ENCODE measurements around the gene KDM6B. TPM values are rescaled to one million over a fixed set of nuclear protein-coding genes. Genes with fewer than 3 reads are reported as not detected.

The KDM6B gene
- polyA plus RNA-seq, 3 donors, result 4.6 to 44.6 (median 21.6) TPM

DNA sequence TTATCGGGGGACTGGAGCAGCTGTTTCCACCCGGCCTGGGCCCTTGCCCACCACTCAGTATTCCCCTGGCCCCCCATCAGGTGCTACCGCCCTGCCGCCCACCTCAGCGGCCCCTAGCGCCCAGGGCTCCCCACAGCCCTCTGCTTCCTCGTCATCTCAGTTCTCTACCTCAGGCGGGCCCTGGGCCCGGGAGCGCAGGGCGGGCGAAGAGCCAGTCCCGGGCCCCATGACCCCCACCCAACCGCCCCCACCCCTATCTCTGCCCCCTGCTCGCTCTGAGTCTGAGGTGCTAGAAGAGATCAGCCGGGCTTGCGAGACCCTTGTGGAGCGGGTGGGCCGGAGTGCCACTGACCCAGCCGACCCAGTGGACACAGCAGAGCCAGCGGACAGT is 14.7 kb downstream of the KDM6B start:
- WGBS, 3 donors, result 92 to 94% (median 94%) methylated on average over 21 of the region's 21 CpGs
- no peak overlapping the region for H3K27ac ChIP-seq (ENCODE audit: low read depth, low read length)

- 88 to 89% (median 89%) methylated on average over 30 to 35 of the region's 35 CpGs for WGBS, 3 donors
- no peak overlapping the region for H3K27ac ChIP-seq (ENCODE audit: low read depth, low read length)
Observed at GRCh38 chr17:7849130-7849750, 15.2 kb downstream of the KDM6B start.

GRCh38 chr17:7849751-7850504 is 15.9 kb downstream of the KDM6B start:
- no peak overlapping the region for H3K27ac ChIP-seq (ENCODE audit: low read depth, low read length)
- 83 to 89% (median 89%) methylated on average over 12 of the region's 12 CpGs for WGBS, 3 donors

DNA sequence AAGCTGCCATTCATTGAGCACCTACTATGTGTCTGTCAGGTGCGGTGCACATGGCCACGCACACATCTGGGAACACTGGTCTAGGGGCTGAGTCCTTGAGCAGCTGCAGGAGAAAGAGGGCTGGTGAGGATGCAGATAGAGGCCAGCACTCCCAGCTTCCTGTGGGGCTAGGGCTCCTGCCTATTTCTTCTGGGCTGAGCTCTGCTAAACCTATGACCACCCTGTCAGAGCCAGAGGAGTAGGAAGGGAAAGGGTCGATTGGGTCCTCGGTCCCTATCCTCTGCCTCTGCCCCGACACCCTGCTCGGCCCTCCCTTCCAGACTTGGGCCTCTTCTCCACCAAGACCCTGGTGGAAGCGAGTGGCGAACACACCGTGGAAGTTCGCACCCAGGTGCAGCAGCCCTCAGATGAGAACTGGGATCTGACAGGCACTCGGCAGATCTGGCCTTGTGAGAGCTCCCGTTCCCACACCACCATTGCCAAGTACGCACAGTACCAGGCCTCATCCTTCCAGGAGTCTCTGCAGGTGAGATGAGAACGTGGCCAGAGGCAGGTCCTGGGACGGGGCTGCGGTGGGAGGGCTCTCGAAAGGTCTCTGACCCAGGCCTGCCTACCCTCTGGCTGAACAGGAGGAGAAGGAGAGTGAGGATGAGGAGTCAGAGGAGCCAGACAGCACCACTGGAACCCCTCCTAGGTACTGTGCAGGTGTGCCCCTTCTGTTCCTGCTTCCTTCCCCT is 16.9 kb downstream of the KDM6B start:
- WGBS, 3 donors, result 85 to 93% (median 89%) methylated on average over 14 to 17 of the region's 17 CpGs
- H3K27ac ChIP-seq (ENCODE audit: low read depth, low read length), result no peak overlapping the region

GRCh38 chr17:7851438-7852261 is 17.6 kb downstream of the KDM6B start:
- WGBS, 3 donors, result 13 to 24% (median 21%) methylated on average over 59 to 60 of the region's 60 CpGs
- no peak overlapping the region for H3K27ac ChIP-seq (ENCODE audit: low read depth, low read length)

DNA sequence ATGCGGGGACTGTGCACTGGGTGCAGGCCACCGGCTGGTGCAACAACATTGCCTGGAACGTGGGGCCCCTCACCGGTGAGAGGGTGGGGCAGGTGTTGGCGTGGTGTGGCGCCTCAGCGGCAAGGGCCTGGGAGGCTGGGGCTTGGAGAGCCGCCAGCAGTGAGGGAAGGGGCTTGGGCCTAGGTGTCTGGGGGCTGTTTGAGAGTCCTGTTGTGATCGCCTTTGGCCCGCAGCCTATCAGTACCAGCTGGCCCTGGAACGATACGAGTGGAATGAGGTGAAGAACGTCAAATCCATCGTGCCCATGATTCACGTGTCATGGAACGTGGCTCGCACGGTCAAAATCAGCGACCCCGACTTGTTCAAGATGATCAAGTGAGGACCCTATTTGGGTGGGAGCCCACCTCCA is 18.2 kb downstream of the KDM6B start:
- WGBS, 3 donors, result 51 to 76% (median 75%) methylated on average over 20 of the region's 20 CpGs
- H3K27ac ChIP-seq (ENCODE audit: low read depth, low read length), result no peak overlapping the region

- no peak overlapping the region for H3K27ac ChIP-seq (ENCODE audit: low read depth, low read length)
- WGBS, 3 donors, result 85 to 89% (median 88%) methylated on average over 42 to 51 of the region's 51 CpGs
Observed at GRCh38 chr17:7852919-7853690, 19.1 kb downstream of the KDM6B start.

- 78 to 90% (median 86%) methylated on average over 21 of the region's 21 CpGs for WGBS, 3 donors
- H3K27ac ChIP-seq (ENCODE audit: low read depth, low read length), result no peak overlapping the region
Observed at GRCh38 chr17:7853691-7854038, 19.6 kb downstream of the KDM6B start.

- no peak overlapping the region for H3K27ac ChIP-seq (ENCODE audit: low read depth, low read length)
- 70 to 78% (median 75%) methylated on average over 31 of the region's 31 CpGs for WGBS, 3 donors
Observed at GRCh38 chr17:7854078-7854777, 20.2 kb downstream of the KDM6B start.

DNA sequence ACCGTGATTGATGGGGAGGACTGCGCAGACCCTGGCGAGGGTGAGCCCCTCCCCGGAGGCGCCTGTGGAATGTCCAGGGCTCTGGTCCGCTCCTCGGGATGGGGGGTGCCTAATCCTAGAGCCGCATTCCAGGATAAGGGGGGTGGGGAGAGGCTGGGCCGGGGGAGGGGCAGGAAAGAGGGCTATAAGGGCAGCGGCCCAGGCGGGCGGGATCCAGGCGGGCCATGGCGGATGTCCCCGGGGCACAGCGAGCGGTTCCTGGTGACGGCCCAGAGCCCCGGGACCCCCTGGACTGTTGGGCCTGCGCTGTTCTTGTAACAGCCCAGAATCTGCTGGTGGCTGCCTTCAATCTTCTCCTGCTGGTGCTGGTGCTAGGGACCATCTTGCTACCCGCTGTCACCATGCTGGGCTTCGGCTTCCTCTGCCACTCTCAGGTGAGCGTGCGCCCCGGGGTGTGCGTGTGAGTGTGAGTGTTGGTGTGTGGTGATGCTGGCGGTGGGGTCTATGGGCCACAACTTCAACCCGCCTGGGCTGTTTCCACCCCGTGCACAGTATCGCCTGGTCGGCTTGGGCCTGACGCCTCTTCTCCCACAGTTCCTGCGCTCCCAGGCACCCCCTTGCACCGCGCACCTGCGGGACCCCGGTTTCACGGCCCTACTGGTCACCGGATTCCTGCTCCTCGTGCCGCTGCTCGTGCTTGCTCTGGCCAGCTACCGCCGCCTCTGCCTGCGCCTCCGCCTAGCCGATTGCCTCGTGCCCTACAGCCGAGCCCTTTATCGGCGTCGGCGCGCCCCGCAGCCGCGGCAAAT is 21.0 kb downstream of the KDM6B start, which contains the start of gene TMEM88:
Gene TMEM88 (plus strand): TSS at position 216 of the 809 bp plus-strand sequence. CDS start 9 bp downstream, at position 225.
- 52 to 64% (median 61%) methylated on average over 54 to 57 of the region's 57 CpGs for WGBS, 3 donors

GRCh38 chr17:7855660-7856010 is 21.6 kb downstream of the KDM6B start:
- 17 to 34% (median 22%) methylated on average over 15 of the region's 15 CpGs for WGBS, 3 donors
- H3K27ac ChIP-seq (ENCODE audit: low read depth, low read length), result no peak overlapping the region

More for the DNA sequence above, 21.0 kb downstream of the KDM6B start, which contains the start of gene TMEM88:
- H3K27ac ChIP-seq (ENCODE audit: low read depth, low read length), result no peak within 1 kb of the TSS

- peak overlapping the region; percentile 56 for H3K27ac ChIP-seq (ENCODE audit: low read depth, low read length)
- 3 to 23% (median 4%) methylated on average over 29 of the region's 29 CpGs for WGBS, 3 donors
Observed at GRCh38 chr17:7856011-7856810, 22.2 kb downstream of the KDM6B start.

DNA sequence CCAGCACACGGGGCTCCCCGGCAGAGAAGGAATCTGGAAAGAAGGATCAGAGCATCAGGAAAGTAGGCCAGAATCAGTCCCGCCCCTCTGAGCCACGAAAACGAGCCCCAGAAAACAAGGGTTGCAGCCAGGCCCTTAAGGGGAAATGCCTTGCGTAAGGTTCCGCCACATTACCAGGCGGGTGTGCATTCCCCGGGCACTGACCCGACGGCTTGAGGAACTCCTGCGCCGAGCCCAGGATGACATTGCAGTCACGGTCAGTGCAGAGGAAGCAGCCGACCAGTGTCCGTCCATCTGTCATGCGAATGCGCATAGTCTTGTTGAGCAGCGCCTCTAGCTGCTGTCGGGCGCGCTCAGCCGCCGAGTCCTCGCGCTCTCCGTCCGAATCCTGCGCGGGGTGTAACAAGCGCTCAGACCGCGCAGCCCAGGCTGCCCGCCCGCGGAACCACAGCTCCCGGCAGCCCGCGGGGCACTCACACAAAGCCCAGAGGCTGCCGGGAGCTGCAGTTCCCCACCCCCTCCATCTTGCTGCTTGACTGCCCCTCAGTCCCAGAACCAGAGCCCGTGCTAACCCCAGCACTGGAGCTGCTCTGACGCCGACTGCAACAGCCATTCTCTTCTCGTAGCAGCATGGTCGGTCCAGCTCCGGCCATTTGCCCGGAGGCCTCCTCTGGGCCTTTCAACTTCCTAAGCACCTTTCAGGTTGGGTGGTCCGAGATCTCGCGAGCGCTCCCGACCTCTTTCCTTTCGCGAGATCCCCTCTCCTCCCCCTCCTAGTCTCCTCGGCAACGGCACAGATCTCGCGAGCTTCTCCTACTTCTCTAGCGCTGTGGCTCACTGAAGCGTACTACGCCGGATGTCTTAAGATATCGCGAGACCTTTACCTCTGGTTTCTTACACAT is 23.0 kb downstream of the KDM6B start, which contains the start of gene NAA38:
Gene NAA38 (minus strand): TSS at position 749 of the 902 bp plus-strand sequence. CDS start 96 bp downstream, at position 653.
- whole genome bisulfite sequencing, 3 donors, result 0 to 1% (median 0%) methylated on average over 64 of the region's 64 CpGs
- peak within 1 kb of the TSS; percentile 56 for H3K27ac ChIP-seq (ENCODE audit: low read depth, low read length)

DNA sequence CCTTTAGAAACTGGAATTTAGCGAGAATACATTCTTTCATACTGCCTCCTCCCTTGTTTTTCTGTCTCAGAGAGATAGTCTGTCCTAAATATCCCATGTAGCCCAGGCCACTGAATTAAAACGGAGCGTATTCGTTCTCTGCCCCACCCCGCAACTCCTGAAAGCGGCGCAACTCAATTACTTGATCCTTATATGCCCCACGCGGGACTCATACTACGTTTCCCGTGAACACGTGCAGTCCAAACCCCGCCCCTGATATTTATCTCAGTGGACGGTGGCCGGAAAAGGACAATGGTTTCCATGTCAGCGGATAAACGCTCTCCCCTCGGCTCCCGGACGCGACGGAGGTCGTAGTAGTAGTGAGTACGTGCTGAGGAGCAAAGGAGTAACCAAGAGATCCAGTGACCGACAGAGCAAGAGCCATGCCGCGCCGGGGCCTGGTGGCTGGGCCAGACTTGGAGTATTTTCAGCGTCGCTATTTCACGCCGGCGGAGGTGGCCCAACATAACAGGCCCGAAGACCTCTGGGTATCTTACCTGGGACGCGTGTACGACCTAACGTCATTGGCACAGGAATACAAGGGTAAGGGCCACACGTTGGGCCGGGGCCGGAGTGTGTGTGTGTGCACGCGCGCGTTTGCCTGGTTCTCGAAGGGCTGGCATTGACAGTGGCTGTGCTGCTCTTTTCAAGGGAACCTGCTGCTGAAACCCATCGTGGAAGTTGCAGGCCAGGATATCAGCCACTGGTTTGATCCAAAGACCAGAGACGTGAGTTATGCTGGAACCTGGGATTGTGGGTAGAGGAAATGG is 23.9 kb downstream of the KDM6B start, which contains the start of gene CYB5D1:
Gene CYB5D1 (plus strand): TSS at position 291 of the 809 bp plus-strand sequence. CDS start 132 bp downstream, at position 423.
- H3K27ac ChIP-seq (ENCODE audit: low read depth, low read length), result peak within 1 kb of the TSS; percentile 56
- 2 to 4% (median 3%) methylated on average over 48 of the region's 48 CpGs for WGBS, 3 donors

Data from adipose tissue (tissue), 3 donors.